ENCODE results near the gene SGCA.

SGCA gene

GRCh38 chr17:50192618-50193291 lies 26.9 kb downstream of the SGCA start:
- FAIRE-seq: no peak
- DNase-seq (ENCODE audit: low spot score): no peak

GRCh38 chr17:50194140-50194933 lies 28.5 kb downstream of the SGCA start:
- FAIRE-seq (no peak), DNase-seq (ENCODE audit: low spot score) (no peak)

GRCh38 chr17:50194934-50195865 lies 29.4 kb downstream of the SGCA start:
- DNase-seq (ENCODE audit: low spot score): no peak
- peak; percentile 42 for FAIRE-seq

GRCh38 chr17:50196036-50196435 lies 30.2 kb downstream of the SGCA start:
- FAIRE-seq (no peak), DNase-seq (ENCODE audit: low spot score) (no peak)

- FAIRE-seq (no peak), DNase-seq (ENCODE audit: low spot score) (no peak)
Observed at GRCh38 chr17:50196826-50197225, 31.0 kb downstream of the SGCA start.

- FAIRE-seq (no peak), DNase-seq (ENCODE audit: low spot score) (peak; percentile 54)
Observed at GRCh38 chr17:50198026-50198669, 32.3 kb downstream of the SGCA start.

GRCh38 chr17:50199211-50199802 lies 33.5 kb downstream of the SGCA start:
- FAIRE-seq: no peak
- no peak for DNase-seq (ENCODE audit: low spot score)

- peak; percentile 97 for DNase-seq (ENCODE audit: low spot score)
- FAIRE-seq: peak; percentile 88
Observed at GRCh38 chr17:50199803-50200456, 34.1 kb downstream of the SGCA start.

- peak; percentile 17 for FAIRE-seq
- DNase-seq (ENCODE audit: low spot score): peak; percentile 85
Observed at GRCh38 chr17:50200457-50201275, 34.9 kb downstream of the SGCA start.

- DNase-seq (ENCODE audit: low spot score) (peak; percentile 67), FAIRE-seq (peak; percentile 50)
Observed at GRCh38 chr17:50201276-50201854, 35.6 kb downstream of the SGCA start, which contains the start of gene COL1A1. Gene COL1A1, minus strand, starts transcription at chr17:50201631. Its CDS starts 118 bp downstream, at chr17:50201513.

- DNase-seq (ENCODE audit: low spot score) (no peak), FAIRE-seq (peak; percentile 20)
Observed at GRCh38 chr17:50203086-50203485, 37.3 kb downstream of the SGCA start.

- DNase-seq (ENCODE audit: low spot score) (peak; percentile 46), FAIRE-seq (no peak)
Observed at GRCh38 chr17:50203604-50204345, 38.0 kb downstream of the SGCA start.

- DNase-seq (ENCODE audit: low spot score) (no peak), FAIRE-seq (no peak)
Observed at GRCh38 chr17:50204431-50204830, 38.6 kb downstream of the SGCA start.

GRCh38 chr17:50205111-50205962 lies 39.5 kb downstream of the SGCA start:
- no peak for FAIRE-seq
- DNase-seq (ENCODE audit: low spot score): no peak

GRCh38 chr17:50205963-50206505 lies 40.2 kb downstream of the SGCA start:
- no peak for DNase-seq (ENCODE audit: low spot score)
- FAIRE-seq: no peak

- FAIRE-seq: no peak
Observed at GRCh38 chr17:50206604-50207293, 40.9 kb downstream of the SGCA start.

More at GRCh38 chr17:50206604-50207293, 40.9 kb downstream of the SGCA start:
- DNase-seq (ENCODE audit: low spot score): no peak
